Measurements from ENCODE around the gene TBC1D22A. TPM values are rescaled to one million over a fixed set of nuclear protein-coding genes. Genes with fewer than 3 reads are reported as not detected.
A peak's percentile ranks its signal among the peaks of the same experiment; 100 is the strongest.

TBC1D22A gene
- total and polyA plus RNA-seq, 4 experiments from 2014 or later = 20.6 to 49.2 (median 36.7) TPM

DNA sequence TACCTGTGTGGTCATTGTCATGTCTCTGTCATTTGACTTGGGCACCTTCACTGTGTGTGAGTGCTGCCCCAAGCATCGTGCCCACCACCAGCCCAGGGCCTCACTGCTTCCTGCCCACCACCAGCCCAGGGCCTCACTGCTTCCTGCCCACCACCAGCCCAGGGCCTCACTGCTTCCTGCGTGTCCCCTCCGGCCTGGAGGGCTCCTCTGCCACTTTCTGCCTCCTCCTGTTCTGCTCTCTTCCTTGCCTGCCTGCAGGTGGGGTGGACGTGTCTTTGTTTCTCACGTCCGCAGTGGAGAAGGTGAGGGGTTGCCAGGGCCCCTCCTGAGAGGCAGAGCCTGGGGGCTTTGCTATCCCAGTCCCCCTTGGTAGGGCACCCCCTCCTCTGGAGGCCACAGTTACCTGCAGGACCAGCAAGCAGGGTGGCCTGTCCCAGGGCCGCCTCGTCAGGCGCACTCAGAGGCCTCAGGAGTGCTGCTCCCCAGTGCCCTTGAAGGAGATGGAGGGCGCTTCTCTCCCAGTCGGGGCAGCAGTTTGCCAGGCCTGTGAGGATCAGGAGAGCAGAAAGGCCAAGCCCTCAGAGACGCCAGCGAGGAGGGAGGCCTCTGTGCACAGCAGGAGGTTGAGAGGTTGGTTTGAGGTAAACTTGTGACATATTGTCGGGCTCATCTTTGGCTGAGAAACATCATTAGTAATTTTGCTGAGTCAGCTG, 290.7 kb downstream of the TBC1D22A start:
- H3K36me3 ChIP-seq (ENCODE audit: insufficient read depth, low read length) = peaks cover 4% of the 10 kb centered on the region
- no peaks in the 10 kb centered on the region for H3K9me3 ChIP-seq (ENCODE audit: control insufficient read depth in 1 of 2, low read length in 2 of 2)
- H3K27ac ChIP-seq (ENCODE audit: low read depth, low read length) = no peak overlapping the region
- Mint-ChIP-seq H3K4me3 (no peak overlapping the region), H3K9me3 (no peaks in the 10 kb centered on the region), H3K27me3 (no peaks in the 10 kb centered on the region), H3K4me1 (peaks cover 0 to 9% (median 2%) of the 10 kb centered on the region in 4 donors), H3K36me3 (peaks cover 24 to 29% of the 10 kb centered on the region in 2 donors), H3K27ac (peak overlapping the region in 2 of 7 donors; percentile 18 to 29)
- POLR2A ChIA-PET (ENCODE audit: partially characterized antibody) = no interaction called here
- H3K4me1 ChIP-seq (ENCODE audit: insufficient read depth, low read length) = no peaks in the 10 kb centered on the region
- H3K4me3 ChIP-seq (ENCODE audit: low read length in 2 of 2) = no peak overlapping the region
- no peaks in the 10 kb centered on the region for H3K27me3 ChIP-seq (ENCODE audit: insufficient read depth, low read length)
- intact Hi-C loops (cut with micrococcal nuclease) = no loop called here
- no peak for DNase-seq
- CTCF ChIA-PET (ENCODE audit: partially characterized antibody) = no interaction called here

DNA sequence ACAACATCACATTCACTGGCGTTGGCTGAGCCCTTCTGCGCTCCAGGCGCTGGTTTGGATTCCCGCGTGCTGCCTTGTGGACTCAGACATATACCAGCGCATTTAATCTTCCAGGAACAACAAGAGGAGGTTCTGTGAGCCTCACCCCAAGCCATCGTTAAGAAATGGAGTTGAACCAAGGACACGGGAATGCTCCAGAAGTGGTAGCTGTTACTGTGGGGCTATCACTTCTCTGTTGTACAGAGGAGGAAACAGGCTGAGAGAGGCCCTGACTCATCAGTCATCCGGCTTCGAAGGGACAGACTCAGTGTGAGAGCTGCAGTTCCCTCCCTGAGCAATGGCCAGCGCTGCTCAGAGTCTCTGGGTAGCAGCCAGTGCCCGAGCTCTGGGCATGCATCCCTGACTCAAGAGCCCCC, 291.3 kb downstream of the TBC1D22A start:
- POLR2A ChIA-PET (ENCODE audit: partially characterized antibody) = no interaction called here
- peak overlapping the region in 1 of 7 donors; percentile 29 for H3K27ac Mint-ChIP-seq
- no peaks in the 10 kb centered on the region for H3K27me3 ChIP-seq (ENCODE audit: insufficient read depth, low read length)
- DNase-seq = no peak
- no peaks in the 10 kb centered on the region for H3K27me3 Mint-ChIP-seq
- peaks cover 24 to 35% of the 10 kb centered on the region in 2 donors for H3K36me3 Mint-ChIP-seq
- intact Hi-C loops (cut with micrococcal nuclease) = no loop called here
- H3K9me3 ChIP-seq (ENCODE audit: control insufficient read depth in 1 of 2, low read length in 2 of 2) = no peaks in the 10 kb centered on the region
- H3K4me1 Mint-ChIP-seq = peaks cover 0 to 9% (median 2%) of the 10 kb centered on the region in 4 donors
- H3K4me3 ChIP-seq (ENCODE audit: low read length in 2 of 2) = no peak overlapping the region
- no peak overlapping the region for H3K4me3 Mint-ChIP-seq
- peaks cover 6% of the 10 kb centered on the region for H3K36me3 ChIP-seq (ENCODE audit: insufficient read depth, low read length)
- peaks cover 0 to 1% (median 0%) of the 10 kb centered on the region in 8 donors for H3K9me3 Mint-ChIP-seq
- CTCF ChIA-PET (ENCODE audit: partially characterized antibody) = no interaction called here
- H3K4me1 ChIP-seq (ENCODE audit: insufficient read depth, low read length) = no peaks in the 10 kb centered on the region
- no peak overlapping the region for H3K27ac ChIP-seq (ENCODE audit: low read depth, low read length)

DNA sequence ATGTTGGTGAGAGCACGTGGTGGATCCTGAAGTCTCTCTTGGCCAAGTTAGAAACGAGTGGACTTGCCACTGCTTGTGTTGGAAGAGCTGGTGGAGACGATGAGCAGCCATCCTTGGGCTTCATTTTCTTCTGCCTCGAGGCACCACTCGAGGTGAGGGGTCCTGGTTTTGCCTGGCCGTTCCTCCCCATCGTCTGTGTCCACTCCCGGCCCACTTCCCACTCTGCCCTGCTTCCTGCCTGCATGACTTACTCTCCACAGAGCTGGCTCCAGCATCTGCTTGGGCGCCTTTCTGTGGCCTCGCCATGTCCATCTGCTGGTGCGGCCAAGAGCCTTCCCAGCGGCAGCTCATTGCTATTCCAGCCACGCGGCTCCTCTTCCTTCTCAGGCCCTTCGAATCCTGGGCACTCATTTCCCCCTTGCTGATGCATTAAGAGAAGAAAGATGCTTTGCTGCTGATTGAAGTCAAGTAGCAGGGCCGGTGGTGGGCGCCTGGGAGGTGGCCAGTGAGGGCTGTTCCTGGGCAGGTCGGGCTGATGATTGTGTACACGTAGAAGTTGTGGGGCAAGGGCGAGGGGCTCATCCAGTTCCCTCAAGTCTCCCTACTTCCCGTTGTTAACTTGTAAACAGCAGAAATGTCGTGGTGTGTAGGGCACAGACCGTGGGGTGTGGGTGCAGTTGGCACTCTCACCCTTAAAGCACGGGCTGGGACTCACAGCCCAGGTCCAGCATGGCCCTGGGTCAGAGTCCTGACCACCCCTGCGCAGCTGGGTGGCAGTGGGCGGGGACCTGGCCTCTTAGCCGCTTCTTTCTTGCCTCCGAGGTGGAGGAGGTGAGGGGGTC, 292.0 kb downstream of the TBC1D22A start:
- H3K27me3 Mint-ChIP-seq = no peaks in the 10 kb centered on the region
- H3K36me3 ChIP-seq (ENCODE audit: insufficient read depth, low read length) = peaks cover 9% of the 10 kb centered on the region
- CTCF ChIA-PET (ENCODE audit: partially characterized antibody) = no interaction called here
- no peak overlapping the region for H3K4me3 ChIP-seq (ENCODE audit: low read length in 2 of 2)
- no peaks in the 10 kb centered on the region for H3K4me1 ChIP-seq (ENCODE audit: insufficient read depth, low read length)
- H3K9me3 ChIP-seq (ENCODE audit: control insufficient read depth in 1 of 2, low read length in 2 of 2) = no peaks in the 10 kb centered on the region
- no peak overlapping the region for H3K27ac Mint-ChIP-seq
- intact Hi-C loops (cut with micrococcal nuclease) = no loop called here
- H3K36me3 Mint-ChIP-seq = peaks cover 29 to 41% of the 10 kb centered on the region in 2 donors
- H3K4me3 Mint-ChIP-seq = no peak overlapping the region
- no peak overlapping the region for H3K27ac ChIP-seq (ENCODE audit: low read depth, low read length)
- H3K27me3 ChIP-seq (ENCODE audit: insufficient read depth, low read length) = no peaks in the 10 kb centered on the region
- DNase-seq = no peak
- peaks cover 0 to 1% (median 0%) of the 10 kb centered on the region in 8 donors for H3K9me3 Mint-ChIP-seq
- H3K4me1 Mint-ChIP-seq = peaks cover 0 to 8% (median 2%) of the 10 kb centered on the region in 4 donors
- POLR2A ChIA-PET (ENCODE audit: partially characterized antibody) = no interaction called here

DNA sequence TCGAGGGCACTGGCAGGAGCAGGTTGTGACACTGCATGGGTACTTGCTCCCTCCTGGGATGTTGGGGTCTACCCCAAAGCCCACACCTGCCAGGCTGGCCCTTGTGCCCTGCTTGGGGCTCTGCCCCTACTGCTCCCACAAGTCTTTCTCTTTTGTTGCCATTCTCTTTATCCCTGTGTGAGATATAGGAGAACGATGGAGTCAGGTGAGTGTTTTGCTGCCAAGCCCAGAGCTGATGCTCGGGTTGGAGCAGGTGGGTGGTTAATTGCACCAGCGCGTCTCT, 292.6 kb downstream of the TBC1D22A start:
- Histone ChIP-seq H3K4me3 (ENCODE audit: low read length in 2 of 2) (no peak overlapping the region), H3K27me3 (ENCODE audit: insufficient read depth, low read length) (no peaks in the 10 kb centered on the region), H3K4me1 (ENCODE audit: insufficient read depth, low read length) (no peaks in the 10 kb centered on the region), H3K9me3 (ENCODE audit: control insufficient read depth in 1 of 2, low read length in 2 of 2) (no peaks in the 10 kb centered on the region), H3K36me3 (ENCODE audit: insufficient read depth, low read length) (peaks cover 9% of the 10 kb centered on the region), H3K27ac (ENCODE audit: low read depth, low read length) (no peak overlapping the region)
- Mint-ChIP-seq H3K36me3 (peaks cover 28 to 45% of the 10 kb centered on the region in 2 donors), H3K27me3 (no peaks in the 10 kb centered on the region), H3K9me3 (peaks cover 0 to 1% (median 0%) of the 10 kb centered on the region in 8 donors), H3K27ac (peak overlapping the region in 1 of 7 donors; percentile 79), H3K4me3 (no peak overlapping the region), H3K4me1 (peaks cover 0 to 6% (median under 1%) of the 10 kb centered on the region in 4 donors)
- POLR2A ChIA-PET (ENCODE audit: partially characterized antibody) = no interaction called here
- CTCF ChIA-PET (ENCODE audit: partially characterized antibody) = no interaction called here
- DNase-seq = no peak
- intact Hi-C loops (cut with micrococcal nuclease) = no loop called here

DNA sequence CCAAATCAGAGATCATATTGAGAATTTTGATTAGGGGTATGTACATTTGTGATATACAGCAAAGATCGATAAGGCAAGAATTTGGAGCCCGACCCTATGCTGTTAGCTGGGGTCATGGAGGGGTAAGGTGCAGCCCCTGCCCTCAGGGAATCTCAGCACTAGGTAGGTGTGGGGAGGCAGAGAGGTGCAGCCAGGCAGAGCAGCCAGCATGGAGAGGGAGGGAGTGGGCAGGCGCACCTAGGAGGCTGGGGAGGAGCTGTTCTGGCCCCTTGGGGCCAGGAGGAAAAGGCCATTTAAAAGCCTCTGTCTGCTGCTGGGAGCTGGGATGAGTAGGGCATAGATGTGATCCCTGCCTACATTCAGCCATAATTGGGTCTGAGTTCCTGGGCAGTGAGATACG, 293.0 kb downstream of the TBC1D22A start:
- DNase-seq = no peak
- Histone ChIP-seq H3K36me3 (ENCODE audit: insufficient read depth, low read length) (peaks cover 9% of the 10 kb centered on the region), H3K4me1 (ENCODE audit: insufficient read depth, low read length) (no peaks in the 10 kb centered on the region), H3K9me3 (ENCODE audit: control insufficient read depth in 1 of 2, low read length in 2 of 2) (no peaks in the 10 kb centered on the region), H3K4me3 (ENCODE audit: low read length in 2 of 2) (no peak overlapping the region), H3K27me3 (ENCODE audit: insufficient read depth, low read length) (no peaks in the 10 kb centered on the region), H3K27ac (ENCODE audit: low read depth, low read length) (no peak overlapping the region)
- Mint-ChIP-seq H3K36me3 (peaks cover 28 to 46% of the 10 kb centered on the region in 2 donors), H3K27ac (peak overlapping the region in 2 of 7 donors; percentile 52 to 60), H3K27me3 (no peaks in the 10 kb centered on the region), H3K4me1 (peaks cover 0 to 6% (median 0%) of the 10 kb centered on the region in 4 donors), H3K9me3 (peaks cover 0 to 1% (median 0%) of the 10 kb centered on the region in 8 donors), H3K4me3 (no peak overlapping the region)
- ChIA-PET CTCF (ENCODE audit: partially characterized antibody) (no interaction called here), POLR2A (ENCODE audit: partially characterized antibody) (no interaction called here)
- intact Hi-C loops (cut with micrococcal nuclease) = no loop called here

DNA sequence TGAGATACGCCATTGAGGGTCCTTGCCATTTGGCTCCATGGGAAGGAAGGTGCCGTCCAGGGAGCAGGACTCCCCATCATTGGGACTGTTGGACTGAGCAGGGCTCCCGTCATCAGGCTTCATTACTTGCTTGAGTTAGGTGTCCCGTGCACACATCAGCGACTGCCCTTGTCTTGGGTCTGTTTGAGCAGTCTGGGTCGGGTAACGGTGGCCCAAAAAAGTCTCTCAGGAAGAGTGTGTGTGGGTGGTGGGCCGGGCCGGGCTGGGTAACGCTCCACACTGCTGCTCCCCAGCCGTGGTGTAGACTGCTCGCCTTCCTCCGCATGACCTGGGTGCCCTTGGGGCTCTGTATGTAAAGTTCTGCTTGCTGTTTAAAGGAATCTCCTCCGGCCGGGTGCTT, 293.5 kb downstream of the TBC1D22A start:
- Histone ChIP-seq H3K4me1 (ENCODE audit: insufficient read depth, low read length) (no peaks in the 10 kb centered on the region), H3K9me3 (ENCODE audit: control insufficient read depth in 1 of 2, low read length in 2 of 2) (no peaks in the 10 kb centered on the region), H3K27me3 (ENCODE audit: insufficient read depth, low read length) (no peaks in the 10 kb centered on the region), H3K27ac (ENCODE audit: low read depth, low read length) (no peak overlapping the region), H3K36me3 (ENCODE audit: insufficient read depth, low read length) (peaks cover 9% of the 10 kb centered on the region), H3K4me3 (ENCODE audit: low read length in 2 of 2) (no peak overlapping the region)
- no peak for DNase-seq
- Mint-ChIP-seq H3K36me3 (peaks cover 28 to 49% of the 10 kb centered on the region in 2 donors), H3K9me3 (peaks cover 0 to 1% (median 0%) of the 10 kb centered on the region in 8 donors), H3K4me1 (peaks cover 0 to 6% (median 0%) of the 10 kb centered on the region in 4 donors), H3K27ac (peak overlapping the region in 2 of 7 donors; percentile 41 to 52), H3K4me3 (no peak overlapping the region), H3K27me3 (no peaks in the 10 kb centered on the region)
- intact Hi-C loops (cut with micrococcal nuclease) = no loop called here
- ChIA-PET CTCF (ENCODE audit: partially characterized antibody) (no interaction called here), POLR2A (ENCODE audit: partially characterized antibody) (no interaction called here)

DNA sequence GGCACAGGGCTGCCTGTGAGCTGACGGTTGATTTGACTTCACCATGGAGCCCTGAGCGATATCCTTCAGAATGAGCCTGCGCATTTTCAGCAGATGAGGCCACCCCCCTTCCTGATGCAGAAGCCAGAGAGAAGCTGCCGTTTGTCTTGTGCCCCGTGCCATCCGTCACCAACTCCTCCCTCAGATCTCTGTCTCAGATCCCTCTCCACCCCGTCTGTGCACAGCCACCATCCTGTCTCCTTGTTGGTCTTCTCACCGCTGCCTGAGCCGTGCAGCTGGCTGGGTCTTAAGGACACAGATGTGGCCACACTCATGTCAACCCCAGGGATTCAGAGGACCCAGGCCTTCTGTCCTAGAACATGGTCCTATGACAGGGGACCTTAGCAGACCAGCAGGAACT, 293.9 kb downstream of the TBC1D22A start:
- no peaks in the 10 kb centered on the region for H3K4me1 ChIP-seq (ENCODE audit: insufficient read depth, low read length)
- peaks cover 31 to 53% of the 10 kb centered on the region in 2 donors for H3K36me3 Mint-ChIP-seq
- peaks cover 0 to 1% (median 0%) of the 10 kb centered on the region in 8 donors for H3K9me3 Mint-ChIP-seq
- DNase-seq = no peak
- no peaks in the 10 kb centered on the region for H3K9me3 ChIP-seq (ENCODE audit: control insufficient read depth in 1 of 2, low read length in 2 of 2)
- intact Hi-C loops (cut with micrococcal nuclease) = no loop called here
- ChIA-PET POLR2A (ENCODE audit: partially characterized antibody) (no interaction called here), CTCF (ENCODE audit: partially characterized antibody) (no interaction called here)
- no peak overlapping the region for H3K4me3 ChIP-seq (ENCODE audit: low read length in 2 of 2)
- H3K27ac Mint-ChIP-seq = peak overlapping the region in 1 of 7 donors; percentile 41
- no peak overlapping the region for H3K4me3 Mint-ChIP-seq
- no peaks in the 10 kb centered on the region for H3K27me3 Mint-ChIP-seq
- H3K4me1 Mint-ChIP-seq = peaks cover 0 to 6% (median 1%) of the 10 kb centered on the region in 4 donors
- H3K27ac ChIP-seq (ENCODE audit: low read depth, low read length) = no peak overlapping the region
- H3K27me3 ChIP-seq (ENCODE audit: insufficient read depth, low read length) = no peaks in the 10 kb centered on the region
- peaks cover 9% of the 10 kb centered on the region for H3K36me3 ChIP-seq (ENCODE audit: insufficient read depth, low read length)

Data from CD4-positive, alpha-beta memory T cell (primary cell).